CD4-positive, alpha-beta T cell treated with Interleukin-2 at 100 ng/mL for 4 hours (primary cell): ENCODE data around the gene DYNC2LI1.

Experiments used
- DNase-seq: peaks from one replicate; pipeline ENCODE4 v3.0.0-alpha.2; 2020; ENCODE audit warnings: low spot score

Gene DYNC2LI1

DNA sequence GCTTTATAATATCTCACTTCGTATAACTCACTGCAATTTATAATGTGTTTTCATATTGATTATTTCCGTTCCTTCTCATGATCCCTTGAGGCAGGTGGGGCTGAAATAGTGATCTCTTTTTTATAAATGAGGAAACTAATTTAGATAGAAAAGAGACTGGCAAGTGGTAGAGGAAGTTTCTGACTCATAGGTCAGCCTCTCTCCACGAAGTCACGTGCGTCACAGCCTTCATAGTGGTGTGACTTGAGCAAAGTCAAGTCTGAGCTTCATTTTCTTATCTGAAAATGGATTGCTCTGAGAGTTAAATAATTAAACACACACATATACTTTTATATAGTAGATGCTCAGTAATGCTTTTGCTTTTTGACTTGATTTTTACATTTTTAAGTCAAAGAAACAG lies 44.9 kb downstream of the DYNC2LI1 start:
- DNase-seq: no peak

DNA sequence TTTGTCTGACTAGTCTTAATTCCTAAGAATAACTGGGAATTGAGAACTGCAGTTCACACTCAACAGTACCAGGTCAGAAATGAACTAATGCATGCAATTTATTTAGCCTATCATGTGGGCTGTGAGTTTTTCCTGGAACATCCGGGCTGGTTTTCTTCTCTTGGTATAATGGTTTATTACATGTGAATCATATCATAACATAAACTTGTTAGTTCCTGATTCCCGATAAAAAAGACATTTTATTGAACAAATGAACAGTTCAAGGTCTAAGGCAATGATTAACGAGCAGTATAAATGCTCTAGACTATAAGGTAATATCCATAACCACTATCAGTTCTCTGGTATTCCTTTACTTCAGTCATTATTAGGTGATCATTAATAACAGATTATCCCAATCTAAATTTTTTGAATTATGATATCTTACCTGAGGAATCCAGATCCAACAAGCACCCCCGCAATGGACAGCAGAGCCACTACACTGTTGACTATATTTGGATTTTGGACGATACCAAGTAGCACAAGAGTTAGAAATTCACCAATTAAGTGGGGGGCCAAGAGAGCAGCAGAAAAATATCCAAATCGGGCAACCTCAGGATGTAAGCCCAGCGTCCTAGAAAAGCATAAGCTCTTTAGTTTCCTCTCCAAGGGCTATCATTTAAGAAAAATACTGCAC lies 45.8 kb downstream of the DYNC2LI1 start:
- DNase-seq: no peak

DNA sequence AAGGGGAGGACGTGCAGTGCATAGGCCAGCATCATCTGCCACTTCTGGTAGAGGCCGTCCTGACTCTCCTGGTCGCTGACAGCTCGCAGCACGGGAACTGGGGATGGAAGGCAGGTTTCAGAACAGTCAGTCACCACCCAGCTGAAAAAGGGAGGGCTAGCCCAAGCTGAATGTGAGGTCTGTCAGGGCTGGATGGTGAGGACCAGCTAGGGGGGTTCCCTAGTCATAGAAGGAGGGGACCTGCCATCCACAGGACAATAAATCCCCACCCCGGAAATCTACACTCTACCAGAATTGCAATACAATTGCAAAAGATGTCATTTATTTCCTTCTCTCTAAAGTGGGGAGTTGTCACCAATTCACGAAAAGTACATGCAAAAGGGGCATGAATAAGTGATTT lies 49.0 kb downstream of the DYNC2LI1 start:
- no peak for DNase-seq

- DNase-seq: no peak
Measured at GRCh38 chr2:43823751-43824150, 49.9 kb downstream of the DYNC2LI1 start.

GRCh38 chr2:43824512-43824911 lies 50.7 kb downstream of the DYNC2LI1 start:
- no peak for DNase-seq

DNA sequence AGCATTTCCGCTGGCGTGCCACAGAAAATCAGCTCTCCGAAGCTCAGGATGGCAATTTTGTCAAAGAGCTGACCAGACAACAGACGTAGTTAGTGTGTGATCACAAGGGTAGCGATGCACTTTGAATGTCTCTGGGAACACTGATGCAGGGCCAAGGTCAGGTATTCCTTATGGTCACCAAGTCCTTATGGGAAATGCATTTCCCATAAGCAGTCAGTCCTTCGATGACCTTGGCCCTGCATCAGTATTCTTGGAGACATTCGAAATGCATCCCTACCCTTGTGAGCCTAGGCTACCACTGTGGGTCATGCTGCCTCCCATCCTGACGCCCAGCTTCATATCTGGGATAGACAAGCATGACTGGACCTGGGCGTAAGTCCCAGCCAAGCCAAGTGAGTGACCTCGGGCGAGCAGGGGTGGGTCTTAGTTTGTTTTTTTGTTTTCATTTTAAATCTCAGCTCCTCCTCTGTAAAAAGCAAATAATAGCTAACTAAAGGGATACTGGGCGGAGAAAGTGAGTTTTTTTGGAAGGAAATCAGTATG lies 51.2 kb downstream of the DYNC2LI1 start:
- DNase-seq: no peak

DNA sequence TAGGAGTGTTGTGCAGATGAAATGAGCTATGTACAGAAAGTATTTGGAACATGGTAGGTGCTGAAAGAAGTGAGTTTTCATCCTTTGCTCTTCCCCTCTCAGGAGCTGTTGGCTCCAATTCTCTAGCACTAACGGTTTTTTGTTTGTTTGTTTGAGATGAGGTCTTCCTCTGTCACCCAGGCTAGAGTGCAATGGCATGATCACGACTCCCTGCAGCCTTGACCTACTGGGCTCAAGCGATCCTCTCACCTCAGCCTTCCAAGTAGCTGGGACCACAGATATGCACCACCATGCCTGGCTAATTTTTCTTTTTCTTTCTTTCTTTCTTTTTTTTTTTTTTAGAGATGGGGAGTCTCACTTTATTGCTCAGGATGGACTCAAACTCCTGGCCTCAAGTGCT lies 52.0 kb downstream of the DYNC2LI1 start:
- DNase-seq: no peak

DNA sequence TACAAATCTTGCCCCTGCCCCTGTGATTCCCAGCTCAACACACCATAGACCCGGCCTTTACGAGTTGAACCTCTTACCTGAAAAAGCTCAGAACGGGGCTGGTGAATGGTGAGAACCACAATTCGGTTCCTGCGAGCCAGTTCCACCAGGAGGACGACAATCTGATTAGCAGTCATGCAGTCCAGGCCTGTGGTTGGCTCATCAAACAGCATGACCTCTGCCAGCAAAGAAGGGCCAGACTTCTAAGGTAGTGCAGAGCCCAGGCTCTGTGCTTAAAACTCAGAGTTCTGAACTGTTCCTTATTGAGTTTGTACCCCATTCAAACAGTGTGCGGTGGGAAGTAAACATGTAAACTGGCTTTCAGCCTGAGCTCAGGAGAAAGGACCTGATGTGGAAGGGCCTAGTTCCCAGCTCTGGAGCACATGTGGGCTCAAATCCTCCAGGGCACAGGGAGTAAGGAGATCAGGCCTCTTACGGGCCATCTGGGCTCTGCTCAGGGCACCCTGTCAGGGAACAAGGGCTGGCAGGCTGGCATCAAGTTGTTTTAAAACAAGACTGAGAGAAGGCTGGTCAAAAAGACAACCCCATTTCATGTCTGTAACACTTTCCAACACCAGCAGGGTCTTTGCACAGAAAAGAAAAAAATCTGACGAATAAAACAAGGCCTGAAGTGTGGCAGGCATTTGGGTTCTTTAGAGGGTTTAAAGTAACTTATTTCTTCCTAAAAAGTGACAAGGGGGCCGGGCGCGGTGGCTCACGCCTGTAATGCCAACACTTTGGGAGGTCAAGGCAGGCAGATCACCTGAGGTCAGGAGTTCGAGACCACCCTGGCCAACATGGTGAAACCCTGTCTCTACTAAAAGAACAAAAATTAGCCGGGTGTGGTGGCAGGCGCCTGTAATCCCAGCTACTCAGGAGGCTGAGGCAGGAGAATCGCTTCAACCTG lies 52.7 kb downstream of the DYNC2LI1 start:
- no peak for DNase-seq

GRCh38 chr2:43831543-43832294 lies 57.9 kb downstream of the DYNC2LI1 start:
- DNase-seq: no peak

- DNase-seq: no peak
Measured at GRCh38 chr2:43832457-43832856, 58.6 kb downstream of the DYNC2LI1 start.

- DNase-seq: no peak
Measured at GRCh38 chr2:43837033-43837432, 63.2 kb downstream of the DYNC2LI1 start.

- no peak for DNase-seq
Measured at GRCh38 chr2:43837831-43838559, 64.2 kb downstream of the DYNC2LI1 start.

DNA sequence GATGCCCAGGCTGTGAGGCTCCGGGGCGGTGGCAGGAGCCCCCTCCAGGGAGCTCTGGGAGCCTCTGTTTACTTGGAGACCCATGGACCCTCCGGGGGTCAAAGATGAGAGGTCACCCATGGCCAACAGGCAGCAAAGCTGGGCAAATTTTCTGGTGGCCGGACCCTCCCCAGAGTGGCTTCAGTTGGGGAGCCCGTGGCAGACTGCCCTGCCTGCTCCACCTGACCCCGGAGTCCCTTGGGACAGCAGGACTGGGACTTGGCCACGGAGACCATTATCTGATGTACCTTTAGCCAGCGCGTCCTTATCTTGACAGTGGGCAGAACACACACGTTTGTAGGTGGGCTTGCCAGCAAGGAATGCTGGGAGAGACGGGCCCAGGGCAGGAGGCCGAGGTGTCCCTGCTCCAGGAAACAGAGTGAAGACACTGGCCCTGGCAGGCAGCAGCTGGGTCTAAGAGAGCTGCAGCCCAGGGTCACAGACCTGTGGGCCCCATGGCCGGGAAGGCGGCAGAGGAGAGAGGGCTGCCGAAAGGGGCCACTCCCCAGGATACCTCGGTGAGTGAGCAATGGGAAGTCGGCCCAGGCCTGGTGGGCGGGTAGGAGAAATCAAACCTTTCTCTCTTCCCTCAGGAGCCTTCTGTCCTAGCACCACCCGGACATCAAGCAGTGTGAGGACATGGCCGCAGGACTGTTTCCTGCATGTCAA lies 64.9 kb downstream of the DYNC2LI1 start, which contains the start of the genes ABCG5 and ABCG8:
TSS of gene ABCG5 (minus strand) at position 280 of the 708 bp plus-strand sequence. CDS start at position 120, 160 bp downstream.
TSS of gene ABCG8 (plus strand) at position 412 of the 708 bp plus-strand sequence. CDS start at position 495, 83 bp downstream.
- DNase-seq: no peak

DNA sequence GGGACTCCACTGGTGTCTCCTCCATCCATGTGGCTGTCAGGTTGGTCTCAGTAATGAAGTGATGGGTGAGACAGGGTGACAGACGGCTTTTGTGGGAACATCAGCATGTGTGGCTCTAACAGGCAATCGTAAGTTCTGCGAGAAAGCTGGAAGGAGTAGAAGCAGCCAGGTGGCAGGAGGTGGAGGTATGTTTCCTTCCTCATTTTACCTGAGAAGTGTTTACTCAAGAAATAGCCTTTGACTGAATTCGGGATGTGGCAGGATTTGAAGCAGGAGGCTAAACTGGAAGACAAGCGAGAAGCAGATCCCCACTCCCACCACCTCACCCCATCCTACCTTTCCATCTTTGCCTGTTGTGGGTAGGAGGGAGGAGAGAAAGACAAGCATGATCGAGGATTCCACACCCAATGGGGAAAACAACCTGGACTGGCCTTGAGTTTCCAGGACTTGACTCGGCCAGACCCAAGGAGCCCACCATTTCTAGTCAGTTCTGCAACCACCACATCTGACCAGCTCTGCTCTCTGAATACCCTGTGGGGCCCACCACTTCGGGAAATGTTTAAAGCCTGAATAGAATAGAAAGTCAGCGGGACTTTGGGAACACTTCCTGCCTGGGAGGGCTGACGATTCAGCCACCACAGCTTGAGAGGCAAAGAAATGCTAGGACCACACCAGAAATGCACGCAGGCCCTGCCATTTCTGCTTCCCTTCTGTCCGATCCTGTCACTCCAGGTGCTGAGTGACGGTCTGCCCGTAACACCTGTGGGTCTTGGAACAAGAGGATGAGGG lies 66.1 kb downstream of the DYNC2LI1 start:
- no peak for DNase-seq

GRCh38 chr2:43840965-43841364 lies 67.1 kb downstream of the DYNC2LI1 start:
- no peak for DNase-seq

DNA sequence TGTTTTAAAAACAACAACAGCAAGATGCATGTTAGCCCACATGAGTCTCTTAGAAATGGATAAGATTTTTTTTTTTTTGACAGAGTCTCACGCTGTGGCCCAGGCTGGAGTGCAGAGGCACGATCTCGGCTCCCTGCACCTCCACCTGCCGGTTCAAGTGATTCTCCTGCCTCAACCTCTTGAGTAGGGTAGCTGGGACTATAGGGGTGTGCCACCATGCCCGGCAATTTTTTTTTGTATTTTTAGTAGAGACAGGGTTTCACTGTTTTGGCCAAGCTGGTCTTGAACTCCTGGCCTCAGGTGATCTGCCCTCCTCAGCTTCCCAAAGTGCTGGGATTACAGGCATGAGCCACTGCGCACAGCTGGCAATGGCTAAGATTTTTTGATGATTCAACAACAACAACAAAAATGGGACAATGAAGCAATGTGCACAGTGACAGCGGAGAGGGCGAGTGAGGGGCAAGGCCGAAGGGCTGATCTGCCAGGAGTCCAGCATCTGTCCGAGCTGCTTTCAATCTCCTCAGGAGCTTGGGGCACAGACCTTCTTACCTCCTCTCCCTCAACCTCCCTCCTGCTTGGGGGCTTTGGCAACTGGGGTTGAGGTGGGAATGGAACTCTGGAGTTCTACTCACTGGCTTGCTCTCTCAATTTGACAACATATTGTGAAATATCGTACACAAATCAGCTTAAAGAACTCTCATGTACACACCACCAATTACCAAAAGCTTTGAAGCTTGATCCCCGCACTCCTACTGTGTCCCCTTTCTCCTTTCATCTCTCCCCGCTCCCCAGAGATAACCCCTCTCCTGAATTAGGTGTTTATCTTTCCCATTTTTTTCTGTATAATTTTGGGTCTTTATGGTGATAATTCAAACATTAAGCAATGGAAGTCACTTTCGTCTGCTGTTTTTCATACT lies 68.4 kb downstream of the DYNC2LI1 start:
- no peak for DNase-seq

DNA sequence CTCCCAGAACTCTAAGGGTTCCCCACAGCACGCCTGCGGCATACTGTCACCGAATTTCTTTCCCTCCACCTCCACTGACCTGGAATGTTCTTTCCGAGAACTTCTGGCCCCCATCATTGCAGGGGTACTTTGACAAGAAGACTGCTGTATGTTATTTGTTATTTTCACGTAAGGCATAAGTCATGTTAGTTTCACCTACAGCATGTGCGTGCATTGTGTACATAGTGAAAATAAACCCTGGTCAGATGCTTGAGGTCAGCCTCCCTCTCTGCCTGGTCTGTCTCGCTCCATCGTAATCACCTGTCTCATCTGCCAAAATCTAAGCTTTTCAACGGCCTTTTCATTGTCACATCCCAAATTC lies 69.0 kb downstream of the DYNC2LI1 start:
- DNase-seq: no peak

GRCh38 chr2:43845181-43845580 lies 71.3 kb downstream of the DYNC2LI1 start:
- no peak for DNase-seq
